Sigmoid colon (tissue), 3 donors: Measurements from ENCODE around the gene SPTA1.

ENCODE experiments used
- CTCF ChIP-seq, 4 experiments: fragments of 450-650 bp in 3 of 4; fragments of 200-600 bp in 1 of 4; IDR thresholded peaks; one replicate each; pipeline ENCODE4 v1.5.1; 2016 to 2019; ENCODE audit warnings: antibody characterized with exemption in 4 of 4, mild to moderate bottlenecking in 3 of 4, moderate library complexity in 2 of 4
- POLR2A ChIP-seq, 2 donors: fragments of 450-650 bp; IDR thresholded peaks; one replicate each; pipeline ENCODE4 v1.6.1; 2016; ENCODE audit warnings: antibody characterized with exemption in 2 of 2, mild to moderate bottlenecking in 2 of 2, moderate library complexity in 2 of 2

DNA sequence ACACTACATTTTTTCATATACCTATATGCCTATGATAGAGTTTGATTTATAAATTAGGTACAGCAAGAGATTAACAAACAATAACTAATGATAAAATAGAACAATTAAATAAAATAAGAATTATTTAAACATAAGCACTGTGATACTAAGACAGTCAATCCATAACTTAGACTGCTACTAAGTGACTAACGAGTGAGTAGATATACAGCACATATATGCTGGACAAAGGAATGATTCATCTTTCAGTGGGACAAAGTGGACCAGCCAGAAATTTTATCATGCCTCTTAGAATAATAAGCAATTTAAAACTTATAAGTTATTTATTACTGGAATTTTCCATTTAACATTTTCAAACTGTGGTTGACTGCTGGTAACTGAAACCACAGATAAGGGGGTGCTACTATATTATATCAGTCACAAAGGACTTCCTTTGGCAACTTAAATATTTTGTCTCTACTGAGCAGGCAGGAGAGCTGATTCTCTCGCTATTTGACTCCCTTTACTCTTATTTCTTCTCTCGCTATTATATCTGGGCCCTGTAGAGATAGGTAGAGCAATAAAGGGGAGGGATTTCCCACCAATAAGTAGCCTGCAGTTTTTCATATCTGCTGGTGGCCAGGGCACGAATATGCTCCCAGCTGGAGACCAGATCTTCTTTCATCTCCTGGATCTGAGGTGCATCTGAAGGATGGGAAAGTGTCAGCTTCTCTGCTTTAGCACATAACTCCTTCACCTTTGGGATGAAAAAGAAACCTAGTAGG is 10.8 kb downstream of the SPTA1 start:
- TF ChIP-seq POLR2A (IDR thresholded peaks at IDR 0.05) = no peak
- no peak for TF ChIP-seq CTCF (IDR thresholded peaks at IDR 0.05)
